ENCODE data around the gene TFAP2E.

- TF ChIP-seq CTCF (IDR thresholded peaks at IDR 0.05) = no peak
- no peak for TF ChIP-seq EP300 (IDR thresholded peaks at IDR 0.05)
These were observed 17.9 kb upstream of the TFAP2E start for GRCh38 chr1:35555212-35555584.

All from sigmoid colon (tissue), 4 donors.